HepG2 (cell line): ENCODE data around the gene MIA2. TPM values are rescaled to one million over a fixed set of nuclear protein-coding genes. Genes with fewer than 3 reads are reported as not detected.

Source experiments
- FOXK1 ChIP-seq: sonication (generic); formaldehyde crosslinking; IDR thresholded peaks from 2 replicates; pipeline ENCODE4 v1.4.0; 2020; ENCODE audit warnings: low read depth, missing genetic modification reagents, borderline replicate concordance
- GZF1 ChIP-seq: sonication (generic); formaldehyde crosslinking; IDR thresholded peaks from 2 replicates; pipeline ENCODE4 v1.5.1; 2020; ENCODE audit warnings: mild to moderate bottlenecking, missing genetic modification reagents
- IRX3 ChIP-seq: sonication (generic); formaldehyde crosslinking; IDR thresholded peaks from 2 replicates; pipeline ENCODE4 v1.8.1; 2023; ENCODE audit warnings: mild to moderate bottlenecking, low read depth, missing genetic modification reagents, borderline replicate concordance
- JARID2 ChIP-seq: sonication (generic); formaldehyde crosslinking; IDR thresholded peaks from 2 replicates; pipeline ENCODE4 v1.8.1; 2023; ENCODE audit warnings: missing genetic modification reagents, inconsistent platforms; ENCODE audit not compliant: insufficient replicate concordance
- NCOA5 ChIP-seq: sonication (generic); formaldehyde crosslinking; IDR thresholded peaks from 2 replicates; pipeline ENCODE4 v1.4.0; 2020; ENCODE audit warnings: missing genetic modification reagents
- SCMH1 ChIP-seq: sonication (generic); formaldehyde crosslinking; IDR thresholded peaks from 2 replicates; pipeline ENCODE4 v1.9.0; 2021; ENCODE audit warnings: missing genetic modification reagents, mild to moderate bottlenecking, borderline replicate concordance
- ZHX1 ChIP-seq: sonication (generic); formaldehyde crosslinking; IDR thresholded peaks from 2 replicates; pipeline ENCODE4 v1.8.1; 2022; ENCODE audit warnings: low read depth, mild to moderate bottlenecking, missing genetic modification reagents
- ZNF121 ChIP-seq: sonication (generic); formaldehyde crosslinking; IDR thresholded peaks from 2 replicates; pipeline ENCODE4 v1.5.0; 2020; ENCODE audit warnings: mild to moderate bottlenecking, missing genetic modification reagents
- ZNF256 ChIP-seq: sonication (generic); formaldehyde crosslinking; conservative IDR thresholded peaks from 2 replicates; pipeline ENCODE4 v1.4.0; 2020; ENCODE audit warnings: missing genetic modification reagents
- ZNF552 ChIP-seq: sonication (generic); formaldehyde crosslinking; IDR thresholded peaks from 2 replicates; pipeline ENCODE4 v1.9.0; 2022; ENCODE audit warnings: missing genetic modification reagents, mild to moderate bottlenecking, borderline replicate concordance
- ZNF569 ChIP-seq: sonication (generic); formaldehyde crosslinking; IDR thresholded peaks from 2 replicates; pipeline ENCODE4 v1.5.0; 2020; ENCODE audit warnings: mild to moderate bottlenecking, missing genetic modification reagents, moderate library complexity, borderline replicate concordance
- ZNF652 ChIP-seq: IDR thresholded peaks from 2 replicates; pipeline ENCODE4 v1.6.1; 2016; ENCODE audit warnings: low read depth, borderline replicate concordance
- ZNF788 ChIP-seq: sonication (generic); formaldehyde crosslinking; IDR thresholded peaks from 2 replicates; pipeline ENCODE4 v1.5.0; 2020; ENCODE audit warnings: mild to moderate bottlenecking, missing genetic modification reagents, borderline replicate concordance
- ZNF790 ChIP-seq: sonication (generic); formaldehyde crosslinking; IDR thresholded peaks from 2 replicates; pipeline ENCODE4 v1.8.0; 2022; ENCODE audit warnings: missing genetic modification reagents, mild to moderate bottlenecking, borderline replicate concordance
- polyA plus RNA-seq, 8 experiments: library from polyadenylated mRNA; depleted of rRNA in 3 of 8; stranded (reverse) in 7 of 8; unstranded in 1 of 8; fragments of >200 nt; fragmentation: Illumina TruSeq in 4 of 8; extraction: Trizol in 4 of 8; gene quantifications; 2 replicates each; pipeline versions ENCODE4 v1.2.1 to v1.2.3, GENCODE V29; 2011 to 2016; ENCODE audit warnings: low read depth in 4 of 8, missing spikeins in 1 of 8, mixed read lengths in 1 of 8; ENCODE audit not compliant: insufficient read depth in 1 of 8
- total RNA-seq, 5 experiments: library from RNA; depleted of rRNA; stranded (reverse); fragments of >200 nt; fragmentation: Illumina TruSeq; extraction: Trizol; gene quantifications; 2 replicates each; pipeline ENCODE4 v1.2.3, GENCODE V29; 2016; ENCODE audit warnings: low read depth in 1 of 5
- TF ChIP-seq, protein P1 (sequence below): fragments of 450-650 bp; IDR thresholded peaks from 2 replicates; pipeline ENCODE4 v1.6.1; 2016
- TF ChIP-seq, protein P2 (sequence below): IDR thresholded peaks from 2 replicates; pipeline ENCODE4 v1.6.1; 2016; ENCODE audit warnings: missing compliant biosample characterization, missing genetic modification reagents, borderline replicate concordance
- TF ChIP-seq, protein P3 (sequence below): sonication (generic); formaldehyde crosslinking; IDR thresholded peaks from 2 replicates; pipeline ENCODE4 v1.4.0; 2020; ENCODE audit warnings: mild to moderate bottlenecking, low read depth, missing genetic modification reagents
- TF ChIP-seq, protein P4 (sequence below): sonication (generic); formaldehyde crosslinking; IDR thresholded peaks from 2 replicates; pipeline ENCODE4 v1.8.0; 2022; ENCODE audit warnings: missing genetic modification reagents, mild to moderate bottlenecking, inconsistent platforms, borderline replicate concordance

Gene MIA2
- total and polyA plus RNA-seq, 2 of the 13 experiments (the other 11 are each of a cell fraction or from before 2014, with no cell fraction given) = 134 to 158 TPM

DNA sequence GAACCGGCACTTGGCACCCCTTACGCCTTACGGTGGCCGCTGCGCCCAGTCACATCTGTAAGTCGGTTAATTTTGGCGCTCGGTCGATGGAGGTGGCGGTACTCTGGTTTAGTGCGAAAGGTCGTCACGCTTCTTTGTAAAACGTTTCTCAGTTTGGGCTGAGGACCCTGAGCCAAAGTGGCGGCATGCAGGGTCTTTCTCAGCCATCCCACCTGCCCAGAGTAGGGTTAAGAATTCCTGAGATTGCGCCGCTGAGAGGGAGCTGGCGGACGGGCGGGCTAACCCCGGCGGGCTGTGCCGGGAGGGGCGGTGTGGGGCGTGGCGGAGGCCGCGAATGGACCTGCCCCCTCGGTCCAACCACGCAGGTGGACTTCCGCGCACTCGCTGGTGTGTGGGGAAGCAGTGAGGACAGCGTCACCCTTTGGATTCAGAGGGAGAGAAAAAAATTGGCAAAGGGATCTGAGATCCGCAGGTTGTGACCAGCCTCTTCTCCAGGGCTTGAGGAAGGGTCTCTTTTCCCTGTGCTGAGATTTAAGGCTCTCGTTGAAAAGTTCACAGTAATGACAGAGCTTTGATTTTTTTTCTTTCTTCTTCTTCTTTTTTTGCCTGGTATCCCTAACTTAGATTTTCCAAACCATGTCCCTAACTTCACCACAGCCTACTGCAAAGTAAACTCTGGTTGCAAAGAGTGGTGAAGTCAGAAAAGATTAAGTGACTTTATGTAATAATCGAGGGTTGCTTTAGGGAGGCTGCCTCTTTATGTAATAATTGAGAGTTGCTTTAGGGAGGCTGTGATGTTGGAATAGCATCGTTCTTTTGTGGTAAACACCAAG is 199.1 kb downstream of the MIA2 start (continued):
- TF ChIP-seq ZNF552 (CRISPR knock-in tag) (no peak; the same call in 1 of the 2 replicates), ZNF652 (CRISPR knock-in tag) (peak; percentile 98), GZF1 (CRISPR knock-in tag) (peak; percentile 94), ZNF790 (CRISPR knock-in tag) (peak; percentile 6; the same call in 1 of the 2 replicates), ZNF788 (CRISPR knock-in tag) (peak; percentile 83), ZNF121 (peak; percentile 66; the same call in 1 of the 2 replicates), ZNF256 (CRISPR knock-in tag) (peak; percentile 94), NCOA5 (CRISPR knock-in tag) (no peak), SCMH1 (CRISPR knock-in tag) (no peak), ZHX1 (no peak), JARID2 (CRISPR knock-in tag) (peak; percentile 77), FOXK1 (CRISPR knock-in tag) (peak; percentile 87), IRX3 (CRISPR knock-in tag) (peak; percentile 72), ZNF569 (CRISPR knock-in tag) (peak; percentile 65; the same call in 1 of the 2 replicates)
- TF ChIP-seq, protein P1, sequence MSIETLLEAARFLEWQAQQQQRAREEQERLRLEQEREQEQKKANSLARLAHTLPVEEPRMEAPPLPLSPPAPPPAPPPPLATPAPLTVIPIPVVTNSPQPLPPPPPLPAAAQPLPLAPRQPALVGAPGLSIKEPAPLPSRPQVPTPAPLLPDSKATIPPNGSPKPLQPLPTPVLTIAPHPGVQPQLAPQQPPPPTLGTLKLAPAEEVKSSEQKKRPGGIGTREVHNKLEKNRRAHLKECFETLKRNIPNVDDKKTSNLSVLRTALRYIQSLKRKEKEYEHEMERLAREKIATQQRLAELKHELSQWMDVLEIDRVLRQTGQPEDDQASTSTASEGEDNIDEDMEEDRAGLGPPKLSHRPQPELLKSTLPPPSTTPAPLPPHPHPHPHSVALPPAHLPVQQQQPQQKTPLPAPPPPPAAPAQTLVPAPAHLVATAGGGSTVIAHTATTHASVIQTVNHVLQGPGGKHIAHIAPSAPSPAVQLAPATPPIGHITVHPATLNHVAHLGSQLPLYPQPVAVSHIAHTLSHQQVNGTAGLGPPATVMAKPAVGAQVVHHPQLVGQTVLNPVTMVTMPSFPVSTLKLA = peak; percentile 37; the same call in 1 of the 2 replicates
- TF ChIP-seq, protein P2, sequence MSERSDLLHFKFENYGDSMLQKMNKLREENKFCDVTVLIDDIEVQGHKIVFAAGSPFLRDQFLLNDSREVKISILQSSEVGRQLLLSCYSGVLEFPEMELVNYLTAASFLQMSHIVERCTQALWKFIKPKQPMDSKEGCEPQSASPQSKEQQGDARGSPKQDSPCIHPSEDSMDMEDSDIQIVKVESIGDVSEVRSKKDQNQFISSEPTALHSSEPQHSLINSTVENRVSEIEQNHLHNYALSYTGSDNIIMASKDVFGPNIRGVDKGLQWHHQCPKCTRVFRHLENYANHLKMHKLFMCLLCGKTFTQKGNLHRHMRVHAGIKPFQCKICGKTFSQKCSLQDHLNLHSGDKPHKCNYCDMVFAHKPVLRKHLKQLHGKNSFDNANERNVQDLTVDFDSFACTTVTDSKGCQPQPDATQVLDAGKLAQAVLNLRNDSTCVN = peak; percentile 69
- TF ChIP-seq, protein P3, sequence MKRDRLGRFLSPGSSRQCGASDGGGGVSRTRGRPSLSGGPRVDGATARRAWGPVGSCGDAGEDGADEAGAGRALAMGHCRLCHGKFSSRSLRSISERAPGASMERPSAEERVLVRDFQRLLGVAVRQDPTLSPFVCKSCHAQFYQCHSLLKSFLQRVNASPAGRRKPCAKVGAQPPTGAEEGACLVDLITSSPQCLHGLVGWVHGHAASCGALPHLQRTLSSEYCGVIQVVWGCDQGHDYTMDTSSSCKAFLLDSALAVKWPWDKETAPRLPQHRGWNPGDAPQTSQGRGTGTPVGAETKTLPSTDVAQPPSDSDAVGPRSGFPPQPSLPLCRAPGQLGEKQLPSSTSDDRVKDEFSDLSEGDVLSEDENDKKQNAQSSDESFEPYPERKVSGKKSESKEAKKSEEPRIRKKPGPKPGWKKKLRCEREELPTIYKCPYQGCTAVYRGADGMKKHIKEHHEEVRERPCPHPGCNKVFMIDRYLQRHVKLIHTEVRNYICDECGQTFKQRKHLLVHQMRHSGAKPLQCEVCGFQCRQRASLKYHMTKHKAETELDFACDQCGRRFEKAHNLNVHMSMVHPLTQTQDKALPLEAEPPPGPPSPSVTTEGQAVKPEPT (CRISPR knock-in tag) = peak; percentile 93
- TF ChIP-seq, protein P4, sequence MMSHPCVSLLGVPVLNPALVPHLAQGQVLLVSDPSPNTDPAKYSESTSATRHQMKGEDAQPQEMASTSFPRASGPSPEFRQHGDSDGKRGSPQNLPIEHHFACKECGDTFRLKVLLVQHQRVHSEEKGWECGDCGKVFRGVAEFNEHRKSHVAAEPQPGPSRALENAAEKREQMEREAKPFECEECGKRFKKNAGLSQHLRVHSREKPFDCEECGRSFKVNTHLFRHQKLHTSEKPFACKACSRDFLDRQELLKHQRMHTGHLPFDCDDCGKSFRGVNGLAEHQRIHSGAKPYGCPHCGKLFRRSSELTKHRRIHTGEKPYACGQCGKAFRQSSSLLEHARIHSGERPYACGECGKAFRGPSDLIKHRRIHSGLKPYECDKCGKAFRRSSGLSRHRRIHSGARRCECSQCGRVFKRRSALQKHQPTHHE (CRISPR knock-in tag) = peak; percentile 95; the same call in 1 of the 2 replicates
